HG02884 (cell line): Measurements from ENCODE around the gene LRRC8C.
"Not testable (repeated sequence)": the region's sequence is repeated elsewhere in the genome, so short reads cannot be mapped to it uniquely, and the experiment has no call there.

ENCODE experiments used
- ATAC-seq: cut with Tn5 transposase; IDR thresholded peaks from one replicate; pipeline ENCODE4 v1.9.1; 2021; ENCODE audit warnings: mild to moderate bottlenecking, moderate library complexity; ENCODE audit not compliant: unreplicated experiment

Gene LRRC8C

DNA sequence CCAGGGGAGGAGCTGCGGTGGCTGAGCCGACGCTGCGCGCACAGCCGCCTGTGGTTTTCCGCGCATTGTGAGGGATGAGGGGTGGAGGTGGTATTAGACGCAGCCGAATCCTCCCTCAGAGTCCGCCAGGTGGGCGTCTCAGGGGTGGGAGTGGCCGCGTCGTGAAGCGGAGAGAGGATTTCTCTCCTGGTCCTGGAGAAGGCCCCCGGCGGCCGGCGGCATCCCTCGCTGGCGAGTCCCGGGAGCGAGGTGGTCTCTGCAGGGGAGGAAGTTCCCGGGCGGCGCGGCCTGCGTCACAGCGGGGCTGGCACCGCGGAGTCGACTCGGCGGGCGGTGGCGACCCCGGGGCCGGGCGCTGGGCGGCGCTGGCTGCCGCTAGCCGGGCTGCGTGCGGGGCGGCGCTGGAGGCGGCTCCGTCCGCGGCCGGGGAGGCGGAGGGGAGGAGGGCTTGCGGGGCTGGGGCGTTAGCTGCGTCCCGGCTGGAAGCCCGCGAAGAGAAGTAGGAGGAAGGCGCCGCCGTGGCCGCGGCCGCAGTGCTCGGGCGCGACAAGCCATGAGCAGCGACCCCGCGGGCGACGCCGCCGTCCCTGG is at the start of gene LRRC8C:
Gene LRRC8C (plus strand): TSS at position 464 of the 591 bp plus-strand sequence. CDS start 53,354 bp downstream, outside the sequence.
- ATAC-seq, result peak; percentile 80

DNA sequence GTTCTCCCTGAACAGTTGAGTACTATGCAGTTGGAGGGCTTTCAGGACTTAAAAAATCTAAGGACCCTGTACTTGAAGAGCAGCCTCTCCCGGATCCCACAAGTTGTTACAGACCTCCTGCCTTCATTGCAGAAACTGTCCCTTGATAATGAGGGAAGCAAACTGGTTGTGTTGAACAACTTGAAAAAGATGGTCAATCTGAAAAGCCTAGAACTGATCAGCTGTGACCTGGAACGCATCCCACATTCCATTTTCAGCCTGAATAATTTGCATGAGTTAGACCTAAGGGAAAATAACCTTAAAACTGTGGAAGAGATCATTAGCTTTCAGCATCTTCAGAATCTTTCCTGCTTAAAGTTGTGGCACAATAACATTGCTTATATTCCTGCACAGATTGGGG is 48.7 kb upstream of the LRRC8C start:
- ATAC-seq, result no peak

DNA sequence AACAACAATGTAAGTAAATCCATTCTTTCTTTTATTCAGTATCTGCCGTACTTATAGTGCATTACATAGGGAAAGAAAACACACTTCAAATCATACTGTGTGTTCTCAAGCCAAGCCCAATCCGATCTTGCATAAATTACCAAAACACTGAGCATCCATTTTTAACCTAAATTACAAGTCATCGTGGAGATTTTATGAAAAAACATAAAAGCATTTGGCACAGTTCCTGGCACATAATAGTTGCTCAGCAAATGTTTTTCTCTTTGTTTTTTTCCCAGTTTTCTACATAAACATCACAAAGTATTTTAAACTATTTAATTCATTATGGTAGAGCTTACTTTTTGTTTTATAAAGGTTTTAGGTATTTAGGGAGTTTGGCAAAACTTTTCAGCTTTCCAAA is 48.1 kb upstream of the LRRC8C start:
- no peak for ATAC-seq

DNA sequence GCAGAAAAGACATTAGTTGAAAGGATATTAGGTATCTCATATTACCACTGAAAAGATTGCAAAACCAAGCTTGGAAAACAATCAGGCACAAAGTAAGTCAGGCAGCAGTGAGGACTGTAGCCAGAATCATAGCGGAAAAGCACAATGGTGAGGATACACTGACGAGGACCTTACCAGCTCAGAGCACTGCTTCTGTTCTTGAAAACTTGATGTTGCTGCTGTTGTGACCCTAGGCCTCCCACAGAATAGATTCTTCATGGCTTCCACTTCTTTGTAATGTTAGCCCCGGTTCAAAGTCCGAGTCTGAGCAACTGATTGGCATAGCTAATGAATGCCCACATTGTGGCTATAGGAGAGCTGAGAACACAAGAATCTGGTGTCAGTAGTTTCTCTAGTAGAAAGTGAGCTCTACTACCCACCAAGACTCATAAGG is 45.2 kb upstream of the LRRC8C start:
- ATAC-seq, result no peak

DNA sequence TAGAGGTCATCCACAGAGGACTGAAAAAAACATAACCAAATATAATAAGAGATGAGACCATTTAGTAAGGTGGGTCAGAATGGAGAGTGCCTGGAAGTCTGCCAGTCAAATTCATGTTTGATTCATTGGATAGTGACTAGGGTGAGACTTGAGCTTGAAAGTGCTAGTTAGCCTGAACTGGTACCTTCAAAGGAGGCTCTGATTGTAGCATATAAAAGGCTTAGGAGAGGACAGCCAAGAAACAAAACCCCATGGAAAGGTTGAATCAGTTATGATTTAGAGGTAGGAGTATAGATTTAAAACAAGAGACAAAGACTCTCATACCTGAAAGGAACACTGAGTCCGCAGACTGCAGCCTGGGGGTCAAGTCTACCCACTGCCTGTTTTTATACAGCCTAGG is 44.4 kb upstream of the LRRC8C start:
- no peak for ATAC-seq

DNA sequence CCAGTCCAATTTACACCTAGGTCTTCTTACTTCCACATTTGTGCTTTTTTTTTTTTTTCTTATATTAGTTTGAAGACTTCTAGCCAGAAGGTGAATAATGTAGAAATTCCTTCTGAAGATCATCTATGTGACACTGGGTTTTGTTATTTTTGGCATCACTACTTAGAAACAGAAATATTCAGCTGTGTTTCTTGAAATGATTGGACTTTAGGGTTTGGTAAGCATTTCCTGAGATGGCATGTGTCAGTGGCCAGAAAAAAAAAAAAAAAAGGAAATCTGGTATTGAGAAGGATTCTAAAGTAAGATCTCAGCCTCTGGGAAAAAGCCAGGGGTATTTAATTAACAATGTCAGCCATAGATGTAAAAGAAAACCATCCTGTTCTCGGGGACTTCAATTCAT is 43.4 kb upstream of the LRRC8C start:
- ATAC-seq, result no peak

DNA sequence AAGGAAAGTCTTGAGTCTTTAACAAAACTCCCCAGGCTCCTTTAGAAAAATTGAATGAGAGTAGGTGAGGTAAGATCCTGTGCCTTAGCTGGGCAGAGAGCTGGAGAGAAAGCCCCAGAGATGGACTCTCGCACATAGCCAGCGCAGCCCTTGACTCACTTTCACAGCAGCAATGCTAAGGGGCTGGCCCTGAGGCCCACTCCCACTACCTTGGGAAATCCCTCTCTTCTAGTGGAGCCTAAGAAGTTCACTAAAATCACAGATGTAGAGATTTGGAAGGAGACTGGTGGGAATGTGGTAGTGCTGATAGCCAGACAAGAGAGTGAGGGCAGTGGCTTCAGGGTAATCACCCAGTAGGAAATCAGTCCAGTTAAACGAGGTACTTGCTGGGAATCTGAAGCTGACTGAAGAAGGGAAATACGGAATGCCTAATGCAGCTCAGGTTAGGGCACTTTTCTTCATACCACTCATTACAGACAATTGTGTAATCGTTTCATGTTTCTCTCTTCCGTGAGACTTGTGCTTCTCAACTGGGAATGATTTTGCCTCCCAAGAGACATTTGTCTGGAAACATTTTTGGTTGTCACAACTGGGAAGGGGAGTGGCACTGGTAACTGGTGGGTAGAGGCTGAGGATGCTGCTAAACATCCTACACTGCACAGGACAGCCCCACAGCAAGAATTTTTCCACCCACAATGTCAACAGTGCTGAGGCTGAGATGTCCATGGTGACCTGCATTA is 42.4 kb upstream of the LRRC8C start:
- no peak for ATAC-seq

DNA sequence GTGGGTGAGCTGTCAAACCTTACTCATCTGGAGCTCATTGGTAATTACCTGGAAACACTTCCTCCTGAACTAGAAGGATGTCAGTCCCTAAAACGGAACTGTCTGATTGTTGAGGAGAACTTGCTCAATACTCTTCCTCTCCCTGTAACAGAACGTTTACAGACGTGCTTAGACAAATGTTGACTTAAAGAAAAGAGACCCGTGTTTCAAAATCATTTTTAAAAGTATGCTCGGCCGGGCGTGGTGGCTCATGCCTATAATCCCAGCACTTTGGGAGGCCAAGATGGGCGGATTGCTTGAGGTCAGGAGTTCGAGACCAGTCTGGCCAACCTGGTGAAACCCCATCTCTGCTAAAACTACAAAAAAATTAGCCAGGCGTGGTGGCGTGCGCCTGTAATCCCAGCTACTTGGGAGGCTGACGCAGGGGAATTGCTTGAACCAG is 40.0 kb upstream of the LRRC8C start:
- ATAC-seq, result not testable (repeated sequence)

DNA sequence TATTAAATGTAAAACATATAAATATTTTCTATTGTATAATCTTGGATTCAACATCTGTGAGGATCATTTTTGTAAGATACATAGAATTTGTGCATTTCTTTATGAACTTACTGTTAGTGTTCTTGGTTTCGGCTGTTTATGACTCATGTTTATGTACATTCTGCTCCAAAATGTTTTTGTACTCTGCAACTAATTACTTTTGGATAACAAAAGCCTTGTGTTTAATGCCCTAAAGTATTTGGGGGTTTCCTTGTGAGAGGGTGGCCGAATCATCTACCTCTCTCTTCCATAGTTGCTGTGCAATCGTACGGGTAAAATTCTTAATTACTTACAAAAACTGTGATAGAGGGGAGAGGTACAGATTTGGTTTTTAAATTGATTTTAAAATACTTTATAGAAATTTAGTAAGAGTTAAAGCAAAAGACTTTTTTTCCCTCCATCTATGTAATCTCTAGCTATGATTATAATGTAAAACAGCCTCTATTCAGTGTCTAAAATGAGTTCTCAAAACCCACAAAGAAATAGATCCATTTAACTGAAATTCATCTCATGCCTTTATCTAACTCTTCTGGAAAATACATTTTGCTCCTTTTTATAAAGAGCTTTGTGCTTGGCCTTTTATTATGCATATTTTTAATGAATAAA is 38.7 kb upstream of the LRRC8C start:
- ATAC-seq, result no peak

DNA sequence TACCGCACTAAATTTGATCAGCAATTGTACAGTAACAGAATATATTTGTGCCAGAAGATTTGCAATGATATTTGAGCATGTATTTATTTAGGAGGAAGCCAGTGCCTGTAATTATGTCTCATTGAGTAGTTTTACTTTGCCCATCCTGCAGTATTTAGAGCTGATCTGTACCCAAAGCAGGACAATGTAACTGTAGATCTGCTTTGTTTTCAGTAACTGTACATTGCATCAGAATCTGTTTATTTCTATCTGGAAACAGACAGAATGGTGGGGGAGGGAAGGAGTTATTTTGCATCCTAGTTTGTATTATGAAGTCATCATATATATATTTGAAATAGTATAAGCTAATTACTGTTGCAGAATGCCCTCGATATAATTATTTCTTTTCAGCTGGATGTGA is 36.2 kb upstream of the LRRC8C start:
- ATAC-seq, result no peak

DNA sequence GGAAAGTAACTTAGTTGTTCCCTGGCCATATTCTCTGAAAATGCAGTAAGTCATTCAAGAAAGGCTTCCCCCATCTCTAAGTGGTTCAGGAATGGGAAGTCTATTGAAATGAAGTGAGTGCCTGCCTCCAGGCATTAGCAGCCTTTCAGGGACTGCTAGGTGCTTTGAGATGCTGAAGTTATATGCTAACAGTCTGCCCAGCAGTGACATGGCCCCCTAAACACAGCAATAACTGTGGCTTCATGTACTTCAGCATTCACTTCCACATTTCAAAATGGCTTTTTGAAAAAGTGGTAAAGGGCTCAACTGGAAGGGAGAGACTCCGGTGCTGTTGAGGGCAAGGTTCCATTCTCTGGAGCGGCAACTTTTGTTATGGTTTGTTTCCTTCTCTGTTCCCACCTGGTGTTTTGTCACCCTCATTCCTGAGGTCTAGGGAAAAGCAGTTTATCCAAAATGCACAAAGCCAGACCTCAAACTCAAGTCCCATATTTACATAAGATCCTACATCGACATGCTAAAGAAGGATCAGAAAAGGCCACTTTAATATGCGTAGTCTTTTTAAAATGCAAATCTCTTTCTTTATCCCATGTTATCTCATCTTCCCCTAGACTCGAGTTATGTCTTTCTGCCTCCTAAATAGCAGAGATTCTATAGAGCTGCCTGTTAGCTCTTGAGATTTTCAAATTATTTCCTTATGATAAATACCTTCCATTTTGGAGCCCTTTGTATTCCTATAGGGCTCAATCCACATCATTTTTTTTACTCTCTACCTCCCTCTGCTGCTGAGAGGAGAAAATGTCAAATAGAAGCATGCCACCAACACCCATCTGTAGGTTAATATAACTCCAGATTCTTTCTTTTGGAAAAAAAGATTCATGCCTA is 34.2 kb upstream of the LRRC8C start:
- ATAC-seq, result peak; percentile 54

DNA sequence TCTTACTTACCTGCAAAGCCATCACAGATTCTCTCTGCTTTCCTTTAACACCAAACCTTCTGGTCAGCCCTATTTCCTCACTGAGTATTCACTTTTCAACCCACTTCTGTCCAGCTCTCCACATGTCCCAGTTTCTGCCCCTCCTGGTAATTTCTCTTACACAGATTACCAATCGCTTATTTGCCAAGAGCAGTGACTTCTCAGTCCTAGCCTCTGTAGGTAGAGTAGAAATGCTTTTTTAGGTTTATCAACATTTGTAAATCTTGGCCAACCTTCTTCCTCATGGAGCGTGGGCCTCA is 33.6 kb upstream of the LRRC8C start:
- ATAC-seq, result peak; percentile 16

DNA sequence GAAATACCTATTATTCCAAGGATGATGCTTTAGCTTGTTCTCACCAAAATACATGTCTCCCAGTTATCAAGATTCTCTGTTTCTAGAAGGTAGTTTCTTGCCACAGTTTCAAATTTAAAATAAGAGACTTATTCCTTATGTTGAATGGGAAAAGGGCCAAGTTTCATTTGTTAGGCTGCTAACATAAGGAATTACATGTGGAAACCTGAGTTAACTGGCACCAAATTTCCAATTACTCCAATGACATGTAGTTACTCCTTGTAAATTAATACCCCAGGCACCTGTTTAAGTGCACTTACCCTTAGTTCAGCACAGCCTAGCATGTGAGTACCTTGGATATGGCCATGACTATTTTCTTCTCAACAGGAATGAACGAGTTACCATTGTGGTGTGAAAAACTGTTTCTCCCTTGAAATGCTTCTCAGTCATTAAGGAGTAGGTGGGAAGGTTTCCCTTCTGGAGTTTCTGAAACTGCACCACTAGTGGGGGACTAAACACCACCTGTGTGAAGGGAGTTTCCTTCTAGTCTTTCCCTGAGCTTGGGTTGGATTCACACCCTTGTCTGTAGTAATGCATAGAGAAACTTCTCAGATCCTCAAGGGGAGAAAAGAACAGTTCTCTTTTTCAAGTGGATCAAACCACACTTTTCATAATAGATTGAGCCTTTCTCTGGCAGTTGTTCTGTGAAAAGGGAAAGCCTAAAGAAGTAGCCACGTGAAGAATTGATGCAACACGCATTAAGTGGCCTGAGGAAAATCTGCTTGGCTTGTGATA is 32.3 kb upstream of the LRRC8C start:
- ATAC-seq, result no peak

DNA sequence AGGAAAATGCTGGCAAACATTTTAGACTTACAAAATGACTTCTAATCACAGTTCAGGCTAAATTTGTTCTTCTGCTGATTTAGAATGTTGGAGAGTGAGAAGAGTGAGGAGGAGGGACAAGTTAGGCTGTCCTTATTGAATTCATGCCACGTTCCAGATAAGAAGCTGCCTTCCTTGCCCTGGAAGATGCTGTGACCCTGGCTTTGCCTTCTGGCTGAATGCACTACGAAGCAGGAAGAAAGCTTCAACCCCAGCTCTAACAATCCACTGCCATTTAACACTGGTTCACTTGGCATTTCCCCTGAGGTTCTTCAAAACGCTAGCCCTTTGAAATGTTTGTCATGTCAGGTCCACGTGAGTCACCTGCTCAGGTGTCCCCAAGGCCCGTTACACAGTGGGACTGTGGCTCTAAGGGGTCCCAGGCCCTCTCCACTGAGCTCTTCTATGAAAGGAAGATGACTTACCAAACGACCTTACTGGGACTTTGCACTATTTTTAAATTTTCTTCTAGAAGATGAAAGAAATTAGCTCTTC is 30.0 kb upstream of the LRRC8C start:
- ATAC-seq, result no peak

DNA sequence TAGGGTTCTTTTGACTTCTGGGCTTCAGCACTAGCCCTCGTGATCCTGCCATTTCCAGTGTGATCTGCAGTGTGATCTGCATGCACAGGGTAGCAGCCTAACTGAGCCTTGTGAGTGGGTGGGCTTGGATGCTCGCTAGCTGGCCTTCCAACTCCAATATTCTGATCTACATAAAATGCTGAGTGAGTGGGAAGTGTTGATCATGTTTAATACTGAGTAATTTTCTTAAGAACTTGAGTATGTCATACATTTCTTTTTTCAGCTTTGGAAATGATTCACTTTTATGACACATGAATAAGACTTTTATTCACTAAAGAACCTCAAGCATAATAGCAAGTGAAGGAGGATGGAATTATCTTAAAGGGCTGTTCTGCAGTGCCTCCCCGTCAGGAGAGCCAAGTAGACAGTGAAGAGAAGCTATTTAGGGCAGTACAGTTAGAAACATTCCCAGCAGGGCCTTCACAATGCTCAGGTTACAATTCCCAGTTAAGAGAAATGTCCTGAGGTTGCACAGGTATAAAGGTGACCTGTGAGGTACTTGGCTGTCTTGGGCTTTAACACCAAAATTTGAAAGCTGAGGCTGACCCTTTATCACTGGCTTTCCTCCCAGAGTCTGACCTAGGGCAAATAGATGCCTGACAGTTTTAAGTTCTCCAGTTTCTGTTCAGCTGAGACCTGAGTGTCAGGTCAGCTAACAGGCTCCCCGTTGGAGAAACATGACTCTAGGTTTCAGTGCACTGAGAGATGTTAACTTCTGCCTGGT is 29.1 kb upstream of the LRRC8C start:
- ATAC-seq, result no peak

DNA sequence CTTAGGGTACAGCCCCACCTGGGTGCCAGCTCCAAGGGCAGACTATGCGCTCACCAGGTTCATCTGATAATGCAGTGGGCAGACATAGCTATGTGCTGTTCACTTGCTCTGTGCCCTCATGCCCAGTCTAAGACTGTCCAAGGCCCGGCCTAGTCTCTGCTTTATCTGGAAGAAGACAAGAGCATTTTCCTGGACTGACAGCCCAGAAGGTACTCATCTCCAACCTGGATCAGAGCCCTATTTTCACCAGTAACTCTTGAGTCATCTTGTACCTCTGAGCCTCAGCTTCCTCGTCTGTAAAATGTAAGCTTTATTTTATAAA is 28.5 kb upstream of the LRRC8C start:
- no peak for ATAC-seq

DNA sequence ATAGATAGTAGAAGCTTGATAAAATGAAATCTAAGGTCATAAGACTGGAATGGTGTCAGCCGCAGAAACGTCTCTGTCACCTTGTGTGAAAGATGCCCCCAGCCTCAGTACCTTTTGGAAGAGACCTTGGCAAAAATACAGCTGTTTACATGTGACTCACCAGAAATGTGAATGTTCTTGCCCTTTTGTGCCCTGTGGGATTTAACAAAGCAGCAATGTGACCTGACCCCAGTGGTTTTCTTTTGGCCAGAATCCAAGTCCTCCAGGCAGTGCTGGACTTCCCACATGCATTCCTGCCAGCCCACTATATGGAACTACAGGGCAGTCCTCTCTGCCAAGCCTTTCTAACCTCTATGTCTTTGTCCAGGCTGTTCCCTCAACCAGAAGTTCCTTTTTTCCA is 27.2 kb upstream of the LRRC8C start:
- ATAC-seq, result no peak

DNA sequence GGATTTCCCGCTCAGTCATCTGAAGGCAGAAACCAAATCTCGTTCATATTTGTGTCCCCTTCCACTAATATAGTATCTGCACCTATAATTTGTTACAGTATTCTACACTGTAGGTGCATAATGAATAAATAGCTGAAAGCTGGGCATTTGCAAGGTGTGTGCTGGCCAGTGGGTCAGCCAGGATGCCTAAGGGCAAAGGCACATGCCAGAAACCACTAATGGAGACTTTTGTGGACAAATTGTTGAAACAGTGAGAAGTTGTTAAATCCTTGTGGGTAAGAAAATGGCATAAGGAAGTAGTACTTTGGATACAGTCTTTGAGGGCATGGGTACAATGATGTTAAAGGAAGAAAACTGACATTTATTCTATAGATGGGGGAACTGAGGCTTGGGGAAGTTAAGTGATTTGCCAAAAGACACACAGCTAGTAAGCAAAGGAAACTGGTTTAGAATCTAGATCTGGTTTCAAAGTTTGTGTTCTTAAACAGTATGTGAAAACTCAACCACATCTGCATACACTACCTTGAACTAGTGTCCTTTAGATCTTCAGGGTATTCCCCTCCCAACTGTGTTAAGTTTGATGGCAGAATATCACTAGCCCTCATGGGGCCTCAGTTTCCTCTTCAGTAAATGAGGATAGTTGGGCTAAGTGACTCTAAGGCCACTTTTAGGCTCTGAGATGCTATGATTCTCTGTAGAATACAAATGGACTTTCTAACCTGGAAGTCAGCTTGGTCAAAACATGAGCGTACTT is 26.5 kb upstream of the LRRC8C start:
- no peak for ATAC-seq

DNA sequence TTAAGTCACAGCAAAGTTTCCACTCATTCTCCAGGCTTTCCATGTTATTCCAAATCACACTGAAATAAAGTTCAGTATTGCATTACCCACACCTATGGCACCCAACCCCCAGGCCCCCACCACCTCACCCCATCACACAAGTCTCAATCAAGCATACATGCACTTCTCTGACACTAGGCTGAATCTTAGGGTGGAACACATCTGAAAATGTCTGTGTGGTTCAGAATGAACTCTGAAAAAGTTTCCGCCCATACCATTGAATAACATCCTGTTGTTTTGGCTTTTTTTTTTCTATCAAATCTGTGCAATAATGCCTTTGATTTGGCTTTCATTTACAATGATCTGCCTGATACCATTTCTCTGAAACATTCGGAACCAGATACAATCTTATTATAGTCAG is 25.8 kb upstream of the LRRC8C start:
- no peak for ATAC-seq
